ENCODE results near the gene ZBTB24. TPM values are rescaled to one million over a fixed set of nuclear protein-coding genes. Genes with fewer than 3 reads are reported as not detected.

Gene ZBTB24
- total and polyA plus RNA-seq, 2 donors: 9.2 TPM

- no peak for DNase-seq (ENCODE audit: low read depth in 6 of 9, low spot score in 9 of 9)
- Histone ChIP-seq H3K27ac (ENCODE audit: low read depth in 1 of 2, low read length in 1 of 2) (peak overlapping the region in 1 of 2 donors; percentile 62), H3K4me3 (ENCODE audit: low read length in 2 of 2) (peak overlapping the region; percentile 85 to 91), H3K27me3 (ENCODE audit: control insufficient read depth in 2 of 2, insufficient read depth in 1 of 2, low read length in 1 of 2) (peaks cover 0 to 5% of the 10 kb centered on the region in 2 donors), H3K9me3 (ENCODE audit: control insufficient read depth in 2 of 2, insufficient read depth in 1 of 2, low read length in 1 of 2) (no peaks in the 10 kb centered on the region), H3K4me1 (ENCODE audit: control insufficient read depth in 2 of 2, insufficient read depth in 2 of 2, low read length in 2 of 2) (peaks cover 19 to 53% of the 10 kb centered on the region in 2 donors), H3K36me3 (ENCODE audit: control insufficient read depth in 2 of 2, insufficient read depth in 2 of 2, low read length in 1 of 2) (peaks cover 8 to 11% of the 10 kb centered on the region in 2 donors)
- 25% methylated on average over 38 of the region's 38 CpGs for WGBS
Observed at GRCh38 chr6:109456111-109456583, 26.9 kb downstream of the ZBTB24 start.

GRCh38 chr6:109455437-109456110 is 27.4 kb downstream of the ZBTB24 start, which contains the start of gene MICAL1:
Gene MICAL1 (minus strand): TSS chr6:109455772. CDS start chr6:109454196, 1,576 bp downstream.
- WGBS: under 1% methylated on average over 70 of the region's 70 CpGs
- DNase-seq (ENCODE audit: low read depth in 6 of 9, low spot score in 9 of 9): peak in 7 of 9 donors; percentile 30 to 79 (median 56)
- peaks cover 8 to 13% of the 10 kb centered on the region in 2 donors for H3K36me3 ChIP-seq (ENCODE audit: control insufficient read depth in 2 of 2, insufficient read depth in 2 of 2, low read length in 1 of 2)
- peaks cover 0 to 5% of the 10 kb centered on the region in 2 donors for H3K27me3 ChIP-seq (ENCODE audit: control insufficient read depth in 2 of 2, insufficient read depth in 1 of 2, low read length in 1 of 2)
- peaks cover 19 to 54% of the 10 kb centered on the region in 2 donors for H3K4me1 ChIP-seq (ENCODE audit: control insufficient read depth in 2 of 2, insufficient read depth in 2 of 2, low read length in 2 of 2)
- no peaks in the 10 kb centered on the region for H3K9me3 ChIP-seq (ENCODE audit: control insufficient read depth in 2 of 2, insufficient read depth in 1 of 2, low read length in 1 of 2)
- peak within 1 kb of the TSS; percentile 85 to 91 for H3K4me3 ChIP-seq (ENCODE audit: low read length in 2 of 2)
- H3K27ac ChIP-seq (ENCODE audit: low read depth in 1 of 2, low read length in 1 of 2): peak within 1 kb of the TSS; percentile 88 to 93

- peak overlapping the region; percentile 85 to 91 for H3K4me3 ChIP-seq (ENCODE audit: low read length in 2 of 2)
- H3K27me3 ChIP-seq (ENCODE audit: control insufficient read depth in 2 of 2, insufficient read depth in 1 of 2, low read length in 1 of 2): peaks cover 0 to 5% of the 10 kb centered on the region in 2 donors
- peak in 7 of 9 donors; percentile 40 to 87 (median 65) for DNase-seq (ENCODE audit: low read depth in 6 of 9, low spot score in 9 of 9)
- H3K27ac ChIP-seq (ENCODE audit: low read depth in 1 of 2, low read length in 1 of 2): peak overlapping the region; percentile 88 to 93
- no peaks in the 10 kb centered on the region for H3K9me3 ChIP-seq (ENCODE audit: control insufficient read depth in 2 of 2, insufficient read depth in 1 of 2, low read length in 1 of 2)
- H3K36me3 ChIP-seq (ENCODE audit: control insufficient read depth in 2 of 2, insufficient read depth in 2 of 2, low read length in 1 of 2): peaks cover 8 to 16% of the 10 kb centered on the region in 2 donors
- 1% methylated on average over 48 of the region's 48 CpGs for WGBS
- H3K4me1 ChIP-seq (ENCODE audit: control insufficient read depth in 2 of 2, insufficient read depth in 2 of 2, low read length in 2 of 2): peaks cover 21 to 62% of the 10 kb centered on the region in 2 donors
Observed at GRCh38 chr6:109454496-109455436, 28.3 kb downstream of the ZBTB24 start.

- Histone ChIP-seq H3K4me3 (ENCODE audit: low read length in 2 of 2) (peak overlapping the region; percentile 85 to 91), H3K9me3 (ENCODE audit: control insufficient read depth in 2 of 2, insufficient read depth in 1 of 2, low read length in 1 of 2) (no peaks in the 10 kb centered on the region), H3K27me3 (ENCODE audit: control insufficient read depth in 2 of 2, insufficient read depth in 1 of 2, low read length in 1 of 2) (peaks cover 0 to 5% of the 10 kb centered on the region in 2 donors), H3K4me1 (ENCODE audit: control insufficient read depth in 2 of 2, insufficient read depth in 2 of 2, low read length in 2 of 2) (peaks cover 27 to 62% of the 10 kb centered on the region in 2 donors), H3K27ac (ENCODE audit: low read depth in 1 of 2, low read length in 1 of 2) (peak overlapping the region; percentile 87 to 88), H3K36me3 (ENCODE audit: control insufficient read depth in 2 of 2, insufficient read depth in 2 of 2, low read length in 1 of 2) (peaks cover 8 to 16% of the 10 kb centered on the region in 2 donors)
- WGBS: 91% methylated on average over 27 of the region's 27 CpGs
- DNase-seq (ENCODE audit: low read depth in 6 of 9, low spot score in 9 of 9): no peak
Observed at GRCh38 chr6:109453594-109454495, 29.2 kb downstream of the ZBTB24 start.

- DNase-seq (ENCODE audit: low read depth in 6 of 9, low spot score in 9 of 9): no peak
- Histone ChIP-seq H3K4me1 (ENCODE audit: control insufficient read depth in 2 of 2, insufficient read depth in 2 of 2, low read length in 2 of 2) (peaks cover 23 to 55% of the 10 kb centered on the region in 2 donors), H3K36me3 (ENCODE audit: control insufficient read depth in 2 of 2, insufficient read depth in 2 of 2, low read length in 1 of 2) (peaks cover 12 to 16% of the 10 kb centered on the region in 2 donors), H3K4me3 (ENCODE audit: low read length in 2 of 2) (no peak overlapping the region), H3K9me3 (ENCODE audit: control insufficient read depth in 2 of 2, insufficient read depth in 1 of 2, low read length in 1 of 2) (peaks cover 0 to 1% of the 10 kb centered on the region in 2 donors), H3K27me3 (ENCODE audit: control insufficient read depth in 2 of 2, insufficient read depth in 1 of 2, low read length in 1 of 2) (peaks cover 0 to 5% of the 10 kb centered on the region in 2 donors), H3K27ac (ENCODE audit: low read depth in 1 of 2, low read length in 1 of 2) (no peak overlapping the region)
- 97% methylated on average over 2 of the region's 2 CpGs for WGBS
Observed at GRCh38 chr6:109453156-109453555, 29.9 kb downstream of the ZBTB24 start.

GRCh38 chr6:109452181-109452580 is 30.8 kb downstream of the ZBTB24 start:
- H3K36me3 ChIP-seq (ENCODE audit: control insufficient read depth in 2 of 2, insufficient read depth in 2 of 2, low read length in 1 of 2): peaks cover 18 to 20% of the 10 kb centered on the region in 2 donors
- no peak overlapping the region for H3K4me3 ChIP-seq (ENCODE audit: low read length in 2 of 2)
- H3K27ac ChIP-seq (ENCODE audit: low read depth in 1 of 2, low read length in 1 of 2): no peak overlapping the region
- peaks cover 23 to 55% of the 10 kb centered on the region in 2 donors for H3K4me1 ChIP-seq (ENCODE audit: control insufficient read depth in 2 of 2, insufficient read depth in 2 of 2, low read length in 2 of 2)
- H3K27me3 ChIP-seq (ENCODE audit: control insufficient read depth in 2 of 2, insufficient read depth in 1 of 2, low read length in 1 of 2): peaks cover 0 to 5% of the 10 kb centered on the region in 2 donors
- DNase-seq (ENCODE audit: low read depth in 6 of 9, low spot score in 9 of 9): no peak
- 98% methylated on average over 9 of the region's 9 CpGs for WGBS
- H3K9me3 ChIP-seq (ENCODE audit: control insufficient read depth in 2 of 2, insufficient read depth in 1 of 2, low read length in 1 of 2): peaks cover 0 to 1% of the 10 kb centered on the region in 2 donors

GRCh38 chr6:109451376-109451775 is 31.6 kb downstream of the ZBTB24 start:
- Histone ChIP-seq H3K4me1 (ENCODE audit: control insufficient read depth in 2 of 2, insufficient read depth in 2 of 2, low read length in 2 of 2) (peaks cover 23 to 48% of the 10 kb centered on the region in 2 donors), H3K36me3 (ENCODE audit: control insufficient read depth in 2 of 2, insufficient read depth in 2 of 2, low read length in 1 of 2) (peaks cover 26 to 28% of the 10 kb centered on the region in 2 donors)

GRCh38 chr6:109450801-109451200 is 32.2 kb downstream of the ZBTB24 start:
- Histone ChIP-seq H3K9me3 (ENCODE audit: control insufficient read depth in 2 of 2, insufficient read depth in 1 of 2, low read length in 1 of 2) (peaks cover 1 to 4% of the 10 kb centered on the region in 2 donors), H3K27me3 (ENCODE audit: control insufficient read depth in 2 of 2, insufficient read depth in 1 of 2, low read length in 1 of 2) (no peaks in the 10 kb centered on the region), H3K4me1 (ENCODE audit: control insufficient read depth in 2 of 2, insufficient read depth in 2 of 2, low read length in 2 of 2) (peaks cover 19 to 44% of the 10 kb centered on the region in 2 donors), H3K36me3 (ENCODE audit: control insufficient read depth in 2 of 2, insufficient read depth in 2 of 2, low read length in 1 of 2) (peaks cover 32 to 33% of the 10 kb centered on the region in 2 donors), H3K27ac (ENCODE audit: low read depth in 1 of 2, low read length in 1 of 2) (no peak overlapping the region), H3K4me3 (ENCODE audit: low read length in 2 of 2) (no peak overlapping the region)
- 95% methylated on average over 3 of the region's 3 CpGs for WGBS
- no peak for DNase-seq (ENCODE audit: low read depth in 6 of 9, low spot score in 9 of 9)

More at GRCh38 chr6:109451376-109451775, 31.6 kb downstream of the ZBTB24 start:
- no peak for DNase-seq (ENCODE audit: low read depth in 6 of 9, low spot score in 9 of 9)
- peaks cover 0 to 1% of the 10 kb centered on the region in 2 donors for H3K9me3 ChIP-seq (ENCODE audit: control insufficient read depth in 2 of 2, insufficient read depth in 1 of 2, low read length in 1 of 2)
- no peak overlapping the region for H3K27ac ChIP-seq (ENCODE audit: low read depth in 1 of 2, low read length in 1 of 2)
- H3K4me3 ChIP-seq (ENCODE audit: low read length in 2 of 2): no peak overlapping the region
- peaks cover 0 to 5% of the 10 kb centered on the region in 2 donors for H3K27me3 ChIP-seq (ENCODE audit: control insufficient read depth in 2 of 2, insufficient read depth in 1 of 2, low read length in 1 of 2)
- WGBS: 95% methylated on average over 7 of the region's 7 CpGs
